ENCODE measurements around the gene POLR2A.

The POLR2A gene

GRCh38 chr17:7484067-7484918 lies at the start of gene POLR2A:
Gene POLR2A (plus strand): TSS chr17:7484366.
- DNase-seq: peak; percentile 98
- peak; percentile 73 for ATAC-seq

GRCh38 chr17:7435676-7436555 lies 48.2 kb upstream of the POLR2A start:
- DNase-seq (peak; percentile 68), ATAC-seq (peak; percentile 6)

GRCh38 chr17:7436556-7437368 lies 47.4 kb upstream of the POLR2A start:
- DNase-seq: peak; percentile 85

GRCh38 chr17:7437369-7437863 lies 46.8 kb upstream of the POLR2A start:
- no peak for DNase-seq
- ATAC-seq: no peak

More at GRCh38 chr17:7436556-7437368, 47.4 kb upstream of the POLR2A start:
- ATAC-seq: peak; percentile 81

GRCh38 chr17:7437950-7438614 lies 46.1 kb upstream of the POLR2A start:
- ATAC-seq (no peak), DNase-seq (peak; percentile 80)

GRCh38 chr17:7438656-7439460 lies 45.3 kb upstream of the POLR2A start:
- no peak for DNase-seq
- ATAC-seq: no peak

GRCh38 chr17:7439462-7440112 lies 44.6 kb upstream of the POLR2A start, which contains the start of gene FGF11:
Gene FGF11 (plus strand): TSS chr17:7439512. CDS start chr17:7439621, 109 bp downstream.
- peak; percentile 25 for DNase-seq
- no peak for ATAC-seq

GRCh38 chr17:7440113-7440833 lies 43.9 kb upstream of the POLR2A start:
- DNase-seq: peak; percentile 73
- ATAC-seq: no peak

- ATAC-seq (no peak), DNase-seq (peak; percentile 53)
These were observed 43.4 kb upstream of the POLR2A start for GRCh38 chr17:7440834-7441195.

GRCh38 chr17:7441266-7441665 lies 42.9 kb upstream of the POLR2A start:
- no peak for ATAC-seq
- DNase-seq: no peak

GRCh38 chr17:7442142-7442541 lies 42.0 kb upstream of the POLR2A start:
- ATAC-seq (no peak), DNase-seq (no peak)

- ATAC-seq (no peak), DNase-seq (no peak)
These were observed 40.4 kb upstream of the POLR2A start for GRCh38 chr17:7443499-7444485.

GRCh38 chr17:7444682-7445618 lies 39.2 kb upstream of the POLR2A start, which contains the start of gene CHRNB1:
Gene CHRNB1 (plus strand): TSS chr17:7445061. CDS start chr17:7445128, 67 bp downstream.
- ATAC-seq (peak; percentile 29), DNase-seq (peak; percentile 26)

GRCh38 chr17:7445619-7445968 lies 38.6 kb upstream of the POLR2A start:
- ATAC-seq (peak; percentile 50), DNase-seq (peak; percentile 41)

- ATAC-seq (no peak), DNase-seq (no peak)
These were observed 35.7 kb upstream of the POLR2A start for GRCh38 chr17:7448461-7448860.

GRCh38 chr17:7459961-7460545 lies 24.1 kb upstream of the POLR2A start:
- DNase-seq: no peak
- ATAC-seq: no peak

Data from stimulated activated naive CD8-positive, alpha-beta T cell treated with anti-CD3 and anti-CD28 coated beads, Interleukin-15, Interleukin-2, amounts not matched to agents 100 U/mL and 50 U/mL, for 24 hours (primary cell).